DMS 273 treated with DMSO at 0.1 percent for 48 hours (cell line): ENCODE results near the gene CPSF4.

Source experiments
- DNase-seq: peaks from one replicate; lab custom pipeline; 2025; lab: John Stamatoyannopoulos, UW

CPSF4 gene

DNA sequence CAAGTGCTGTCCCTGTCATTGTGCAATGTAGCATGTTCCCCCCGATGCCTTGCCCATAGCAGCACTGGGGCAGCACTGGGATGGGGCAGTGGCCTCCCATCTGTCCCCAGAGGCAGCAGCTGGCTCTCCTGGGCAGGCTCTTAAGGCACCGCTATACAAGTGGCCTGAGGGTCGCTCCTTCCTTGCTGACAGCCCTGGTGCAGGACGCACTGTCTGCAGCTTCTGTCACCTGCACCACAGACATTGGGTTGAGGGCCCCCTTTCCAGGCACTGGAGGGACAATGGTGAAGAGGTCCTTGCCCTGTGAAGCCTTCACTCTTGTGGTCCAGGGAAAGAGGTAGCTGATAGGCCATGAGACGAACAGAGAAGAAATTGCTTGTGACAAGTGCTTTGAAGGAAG is 10.6 kb downstream of the CPSF4 start:
- no peak for DNase-seq

DNA sequence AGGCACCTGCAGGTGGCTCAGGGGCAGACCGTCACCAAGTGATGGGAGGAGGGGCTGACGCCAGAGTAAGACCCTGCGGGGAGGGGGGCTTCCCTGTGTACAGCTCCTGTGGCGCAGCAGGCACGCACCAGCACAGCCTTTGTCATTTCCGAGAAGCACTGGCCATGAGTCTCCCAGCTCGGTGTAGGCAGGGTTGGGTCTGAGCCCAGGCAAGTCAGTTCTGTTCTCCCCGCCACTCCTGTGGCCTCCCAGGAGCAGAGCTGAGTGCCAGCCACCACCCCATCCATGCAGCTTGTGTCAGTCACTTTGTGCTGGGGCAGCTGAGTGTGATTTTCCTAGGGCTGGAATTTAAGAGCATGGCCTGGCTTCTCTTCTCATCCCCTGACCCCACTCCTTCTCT is 13.2 kb downstream of the CPSF4 start:
- no peak for DNase-seq

DNA sequence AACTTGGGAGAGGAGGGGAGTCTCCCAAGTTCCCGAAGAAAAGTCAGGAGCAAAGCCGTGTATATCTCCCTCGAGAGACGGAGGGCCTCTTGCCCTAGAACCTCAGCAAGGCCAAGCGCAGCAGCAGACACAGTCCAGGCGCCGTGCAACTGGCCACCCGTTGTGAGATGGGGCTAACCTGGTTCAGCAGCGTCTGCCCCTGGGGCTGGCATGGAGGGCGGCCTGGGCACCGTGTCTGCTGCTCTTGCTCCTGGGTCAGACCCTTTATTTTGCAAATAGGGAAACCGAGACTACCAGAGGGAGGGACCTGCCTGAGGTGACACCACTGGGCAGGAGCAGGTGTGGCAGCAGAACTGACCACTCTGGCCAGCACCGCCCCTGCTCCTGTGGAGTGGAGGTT is 13.8 kb downstream of the CPSF4 start:
- no peak for DNase-seq

DNA sequence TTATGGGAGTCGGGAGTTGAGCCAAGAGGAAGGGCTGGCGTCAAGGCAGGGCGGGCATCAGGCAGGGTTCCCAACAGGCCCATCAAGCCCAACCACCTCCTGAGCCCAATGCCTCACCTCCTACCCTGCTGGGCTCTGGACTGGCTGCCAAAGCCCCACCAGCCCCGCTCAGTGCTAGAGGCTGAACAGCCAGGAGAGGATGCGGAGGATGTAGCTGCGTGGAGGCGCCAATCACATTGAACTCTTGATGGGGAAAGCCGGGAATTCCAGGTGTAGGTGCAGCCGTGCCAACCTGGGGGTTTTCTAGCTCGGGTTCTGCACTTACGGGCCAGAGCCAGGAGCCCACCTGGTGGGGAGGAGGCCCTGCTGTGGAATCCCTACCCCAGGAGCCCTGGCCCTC is 14.4 kb downstream of the CPSF4 start:
- DNase-seq, result no peak

DNA sequence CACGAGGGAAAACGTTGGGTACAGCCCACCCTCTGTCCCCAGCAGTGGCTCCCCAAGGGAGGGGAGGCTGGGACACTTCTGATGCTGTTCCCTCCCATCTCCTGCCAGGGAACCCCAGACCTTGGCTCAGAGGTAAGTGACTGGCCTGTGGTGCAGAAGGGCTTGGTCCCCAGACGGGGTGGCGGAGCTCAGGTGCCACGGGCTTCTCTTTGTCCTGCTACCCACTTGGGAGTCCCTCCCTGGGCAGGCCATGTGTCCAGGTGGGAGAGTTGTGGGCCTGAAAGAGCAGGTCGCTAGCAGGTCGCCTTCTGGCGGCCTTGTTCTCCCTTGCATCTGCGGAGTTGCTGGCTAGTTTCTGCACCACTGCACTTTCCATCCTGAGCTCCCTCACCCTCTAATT is 17.1 kb downstream of the CPSF4 start:
- no peak for DNase-seq

DNA sequence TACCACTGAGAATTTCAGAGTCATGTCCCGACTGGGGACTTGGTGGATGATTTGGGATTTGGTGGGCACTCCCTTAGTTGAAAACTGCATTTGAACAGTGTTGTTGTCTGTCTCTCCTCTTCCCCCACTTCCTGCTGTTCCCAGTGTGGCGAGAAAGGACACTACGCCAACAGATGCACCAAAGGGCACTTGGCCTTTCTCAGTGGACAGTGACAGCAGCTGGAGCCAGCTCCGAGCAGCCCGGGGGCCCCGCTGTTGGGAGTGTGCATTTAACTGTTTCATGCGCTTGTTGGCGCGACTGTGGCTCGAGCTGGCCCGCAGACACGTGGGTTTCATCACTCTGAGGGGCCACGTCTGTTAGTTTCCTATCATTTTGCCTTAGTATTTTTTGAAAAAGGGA is 17.5 kb downstream of the CPSF4 start:
- DNase-seq, result no peak

DNA sequence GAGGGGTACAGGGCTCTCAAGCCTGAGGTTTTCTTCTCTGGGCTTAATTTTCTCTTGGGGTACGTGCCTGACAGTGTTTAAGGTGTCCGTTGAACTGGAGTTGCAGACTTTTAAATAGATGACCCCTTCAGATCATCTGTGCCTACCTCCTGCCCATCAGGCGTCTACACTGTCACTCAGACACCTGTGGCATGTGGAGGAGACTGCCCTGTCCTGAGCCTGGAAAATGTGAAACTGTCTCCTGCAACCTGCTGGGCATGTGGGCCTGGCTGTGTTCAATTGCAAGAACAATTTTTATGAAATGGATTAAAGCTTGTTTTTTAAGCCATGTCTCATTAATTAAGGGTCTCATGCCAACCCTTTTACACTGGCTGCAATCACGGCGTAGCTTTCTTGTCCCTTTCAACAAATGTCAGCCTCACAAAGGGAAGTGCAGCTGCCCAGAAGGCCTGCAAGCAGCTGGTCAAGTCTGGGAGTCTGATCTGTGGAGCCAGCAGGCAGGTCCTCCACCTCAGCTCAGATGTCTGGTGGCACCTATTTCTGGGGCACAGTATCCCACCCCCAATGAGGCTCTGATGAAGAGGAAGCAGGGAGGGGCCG is 18.4 kb downstream of the CPSF4 start:
- no peak for DNase-seq

DNA sequence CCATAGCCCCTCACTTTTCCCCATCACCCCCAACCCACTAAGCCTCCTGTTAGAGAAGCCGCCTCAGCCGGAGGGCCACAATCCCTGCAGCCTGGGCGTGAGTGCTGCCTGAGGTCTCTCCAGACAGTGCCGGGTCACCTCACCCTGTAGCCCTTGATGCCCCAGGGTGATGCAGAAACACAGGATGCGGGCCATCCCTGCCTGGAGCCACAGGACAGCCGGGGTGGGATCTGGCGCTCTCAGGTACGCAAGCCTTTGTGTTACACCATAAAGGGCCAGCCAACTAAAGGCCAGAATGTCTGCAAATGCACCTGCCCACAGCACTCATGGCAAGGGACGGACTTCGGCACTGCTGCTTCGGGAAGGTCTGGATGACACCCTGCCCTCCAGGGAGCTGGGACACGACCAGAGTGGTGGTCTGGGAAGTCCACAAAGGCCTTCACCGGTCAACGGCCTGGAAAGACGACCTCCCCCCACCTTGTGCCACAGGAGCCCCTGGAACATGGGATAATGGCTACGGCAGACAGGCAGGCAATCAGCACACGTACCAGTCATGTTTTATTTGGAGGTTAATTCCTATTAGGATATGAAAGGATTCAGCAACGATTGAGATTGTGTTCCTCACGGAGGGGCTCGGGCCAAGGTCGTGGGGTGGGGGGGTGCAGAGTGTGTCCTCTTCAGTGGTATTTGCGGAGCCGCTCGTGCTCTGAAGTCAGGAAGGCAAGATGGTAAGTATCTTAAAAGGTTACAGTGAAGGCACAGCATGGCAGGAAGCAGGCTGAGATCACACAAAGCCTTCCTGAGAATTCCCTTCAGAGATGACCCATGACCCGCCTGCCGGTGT is 19.1 kb downstream of the CPSF4 start:
- no peak for DNase-seq

DNA sequence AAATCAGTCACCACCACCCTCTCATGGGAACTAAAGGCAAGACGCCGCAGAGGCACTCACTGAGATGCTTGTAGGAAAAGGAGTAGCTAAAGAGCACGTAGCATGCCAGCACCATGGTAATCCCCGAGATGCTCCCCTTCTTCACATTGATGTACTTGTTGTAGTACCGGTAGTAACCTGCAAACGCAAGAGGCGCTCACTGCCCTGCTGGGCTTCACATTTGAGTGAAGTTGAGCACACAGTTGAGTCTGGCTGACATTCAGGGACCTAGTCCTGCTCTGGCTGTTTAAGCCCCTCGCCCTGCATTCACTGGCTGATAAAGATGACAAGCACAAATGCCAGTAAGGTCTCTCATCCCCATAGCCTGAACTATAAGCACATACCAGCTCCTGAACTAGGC is 20.3 kb downstream of the CPSF4 start:
- peak; percentile 32 for DNase-seq

DNA sequence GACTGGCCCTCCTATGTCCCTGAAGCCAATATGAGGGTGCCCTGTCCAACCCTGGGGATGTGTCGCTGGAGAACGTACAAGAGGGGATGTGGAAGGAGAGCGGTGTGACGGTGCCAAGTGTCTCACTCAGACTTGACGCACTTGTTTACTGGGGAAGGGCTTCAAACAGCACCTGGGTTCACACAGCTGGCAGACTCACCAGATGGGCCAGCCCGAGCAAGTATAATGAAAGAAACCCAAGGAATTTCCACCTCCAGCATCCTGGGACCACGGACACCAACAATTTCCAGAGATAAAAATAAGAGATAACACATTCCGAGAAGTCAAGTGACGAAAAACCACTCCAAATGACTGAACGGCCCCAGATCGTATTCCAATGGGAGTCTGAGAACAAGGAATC is 21.9 kb downstream of the CPSF4 start:
- no peak for DNase-seq

DNA sequence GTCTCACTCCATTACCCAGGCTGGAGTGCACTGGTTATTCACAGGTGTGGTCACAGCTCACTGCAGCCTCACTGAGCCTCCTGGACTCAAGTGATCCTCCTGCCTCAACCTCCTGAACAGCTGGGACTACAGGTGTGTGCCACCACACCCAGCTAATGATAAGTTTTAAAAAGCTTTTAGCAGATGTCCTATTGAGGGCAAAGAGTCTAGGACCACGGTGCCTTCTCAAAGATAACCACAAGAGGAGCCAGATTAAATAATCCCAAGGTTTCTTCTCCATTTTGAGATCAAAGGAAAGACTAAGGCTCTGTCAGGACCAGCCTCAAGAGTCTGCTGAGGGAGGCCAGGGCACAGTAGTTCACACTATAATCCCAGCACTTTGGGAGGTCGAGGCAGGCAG is 22.5 kb downstream of the CPSF4 start:
- DNase-seq, result no peak

DNA sequence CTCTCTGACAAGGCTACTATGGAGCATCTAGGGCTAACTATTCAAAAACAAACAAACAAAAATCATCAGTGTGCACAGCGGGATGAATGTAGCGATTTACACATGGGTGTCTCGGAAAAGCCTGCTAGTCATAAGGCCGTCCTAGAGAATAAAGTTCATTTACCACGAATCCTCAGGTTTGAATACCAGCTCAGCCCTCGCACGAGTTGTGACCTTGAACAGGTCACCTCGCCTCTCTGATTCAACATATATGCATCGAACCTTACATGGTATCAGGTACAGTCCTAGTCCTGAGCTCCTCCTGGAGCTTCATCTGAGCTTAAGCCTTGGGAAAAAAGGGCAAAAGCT is 26.7 kb downstream of the CPSF4 start:
- no peak for DNase-seq

DNA sequence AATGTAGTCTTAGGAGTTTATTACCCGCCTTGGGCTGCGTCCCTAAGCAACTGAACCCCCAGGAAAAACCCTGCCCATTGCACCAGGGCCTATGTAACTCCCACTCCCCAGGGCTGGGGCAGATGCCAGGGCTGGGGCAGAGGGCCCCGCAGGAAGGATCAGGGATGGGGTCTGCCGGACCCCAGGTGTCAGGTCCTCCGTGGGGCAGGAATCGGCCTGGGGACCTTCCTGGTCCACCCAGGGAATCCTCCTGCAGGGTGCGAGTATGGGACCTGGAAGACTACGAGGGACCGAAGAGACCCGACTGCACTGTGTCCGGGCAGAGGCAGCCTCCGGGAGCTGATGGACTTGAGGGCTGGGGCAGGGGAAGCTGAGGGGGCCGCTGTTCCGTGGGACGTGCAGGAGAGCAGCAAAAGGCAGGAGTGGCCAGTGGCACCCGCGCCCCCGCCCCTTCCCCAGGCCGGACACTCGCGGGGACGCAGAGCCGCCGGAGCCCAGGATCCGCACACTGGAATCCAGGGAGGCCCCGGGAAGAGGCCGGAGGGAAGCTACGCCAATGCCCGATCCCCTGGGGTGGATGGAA is 29.7 kb downstream of the CPSF4 start:
- no peak for DNase-seq

DNA sequence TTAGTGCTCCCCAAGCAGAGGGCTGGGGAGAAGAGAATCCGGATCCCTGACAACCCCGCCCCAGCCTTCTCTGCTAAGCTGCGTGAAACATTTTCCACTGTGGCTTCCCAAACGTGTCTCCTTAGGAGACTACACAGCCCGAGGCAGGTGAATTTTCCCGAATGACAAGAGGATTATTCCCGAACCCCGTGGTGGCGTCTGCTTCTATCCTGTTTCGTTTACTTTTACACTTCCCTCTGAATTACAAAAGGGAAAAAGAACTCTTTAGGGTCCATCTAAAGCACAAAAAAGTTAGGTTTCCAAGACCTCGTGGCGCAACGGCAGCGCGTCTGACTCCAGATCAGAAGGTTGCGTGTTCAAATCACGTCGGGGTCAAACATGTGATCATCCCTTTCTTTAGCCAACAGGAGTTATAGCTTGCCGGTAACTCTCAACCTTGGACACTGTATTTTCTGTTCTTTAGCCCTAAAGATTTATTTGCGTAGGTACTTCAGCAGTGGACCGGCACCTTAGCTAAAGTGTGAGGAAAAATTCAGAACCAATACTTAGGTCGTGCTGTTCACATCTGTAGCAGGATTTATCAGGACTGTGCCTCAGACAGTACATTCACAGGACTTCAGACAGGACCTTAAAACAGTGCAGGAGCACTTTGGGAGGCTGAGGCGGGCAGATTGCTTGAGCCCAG is 30.8 kb downstream of the CPSF4 start:
- DNase-seq, result no peak

DNA sequence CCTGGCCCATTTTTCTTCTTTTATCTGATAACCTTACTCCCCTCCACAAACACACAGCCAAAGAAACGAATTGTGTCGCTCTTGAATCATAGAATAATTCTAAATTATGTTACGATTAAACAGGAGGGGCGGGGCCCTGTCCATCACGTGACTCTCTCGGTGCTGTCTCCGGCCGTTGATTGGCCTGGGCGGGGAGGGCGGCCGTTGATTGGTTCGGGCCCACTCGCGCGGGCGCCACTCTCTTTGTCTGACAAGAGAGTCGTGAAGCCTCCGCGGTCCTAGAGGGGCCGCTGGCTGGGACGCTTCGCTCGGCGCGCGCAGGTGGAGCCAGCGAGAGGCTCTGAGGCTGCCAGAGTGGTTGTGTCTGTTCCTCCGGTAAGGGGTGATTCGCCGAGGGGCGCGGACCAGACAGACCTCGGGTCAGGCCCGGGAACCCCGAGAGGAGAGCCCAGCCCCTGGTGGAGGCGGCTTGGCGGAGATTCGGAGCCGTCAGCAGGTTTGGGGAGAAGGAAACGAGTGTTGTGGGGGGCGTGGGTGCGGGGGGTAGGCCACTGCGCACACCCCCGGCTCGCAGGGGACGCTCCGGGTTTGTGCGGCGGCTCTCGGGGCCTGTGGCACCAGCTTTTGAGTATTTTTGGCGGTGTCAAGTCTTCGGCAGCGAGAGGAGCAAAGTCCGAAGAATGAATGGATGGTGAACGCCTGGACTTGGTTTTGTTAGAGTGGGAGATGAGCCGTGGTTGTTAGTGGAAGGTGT is 34.0 kb downstream of the CPSF4 start, which contains the start of gene ZNF789:
Gene ZNF789, plus strand, starts transcription at position 330 of the 754 bp plus-strand sequence. CDS start 3,567 bp downstream, outside the sequence.
- DNase-seq, result peak; percentile 97

DNA sequence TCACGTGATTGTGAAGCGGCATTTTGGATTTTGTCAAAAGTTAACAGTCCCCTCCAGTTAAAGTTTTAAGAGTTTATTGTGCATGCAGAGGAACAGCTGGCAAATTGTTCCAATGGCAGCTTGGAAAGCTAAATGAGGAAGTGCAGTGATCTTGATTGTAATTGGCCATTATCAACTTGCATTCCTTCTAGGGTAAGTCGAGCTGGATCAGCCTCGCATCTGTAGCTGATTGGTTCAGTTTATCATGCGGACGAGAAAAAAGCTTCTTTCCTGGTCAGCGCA is 34.5 kb downstream of the CPSF4 start:
- peak; percentile 68 for DNase-seq

DNA sequence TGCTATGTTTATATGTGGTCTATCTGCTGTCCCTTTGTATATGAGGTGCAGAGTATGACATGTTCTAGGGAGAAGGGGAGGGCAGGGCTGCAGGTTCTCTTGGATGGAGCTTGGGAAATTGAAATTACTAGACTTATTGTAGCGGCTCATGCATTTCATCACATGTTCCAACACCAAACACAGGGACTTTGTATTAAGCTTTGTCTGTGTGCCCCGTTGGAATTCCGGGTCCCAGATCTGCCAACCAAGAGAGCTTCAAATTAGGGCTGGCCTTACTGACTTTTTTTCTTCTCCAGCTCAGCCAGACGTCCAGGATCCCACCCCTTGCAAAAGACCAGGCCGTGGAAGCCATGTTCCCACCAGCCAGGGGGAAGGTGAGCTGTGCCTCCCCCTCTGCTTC is 37.4 kb downstream of the CPSF4 start:
- no peak for DNase-seq

DNA sequence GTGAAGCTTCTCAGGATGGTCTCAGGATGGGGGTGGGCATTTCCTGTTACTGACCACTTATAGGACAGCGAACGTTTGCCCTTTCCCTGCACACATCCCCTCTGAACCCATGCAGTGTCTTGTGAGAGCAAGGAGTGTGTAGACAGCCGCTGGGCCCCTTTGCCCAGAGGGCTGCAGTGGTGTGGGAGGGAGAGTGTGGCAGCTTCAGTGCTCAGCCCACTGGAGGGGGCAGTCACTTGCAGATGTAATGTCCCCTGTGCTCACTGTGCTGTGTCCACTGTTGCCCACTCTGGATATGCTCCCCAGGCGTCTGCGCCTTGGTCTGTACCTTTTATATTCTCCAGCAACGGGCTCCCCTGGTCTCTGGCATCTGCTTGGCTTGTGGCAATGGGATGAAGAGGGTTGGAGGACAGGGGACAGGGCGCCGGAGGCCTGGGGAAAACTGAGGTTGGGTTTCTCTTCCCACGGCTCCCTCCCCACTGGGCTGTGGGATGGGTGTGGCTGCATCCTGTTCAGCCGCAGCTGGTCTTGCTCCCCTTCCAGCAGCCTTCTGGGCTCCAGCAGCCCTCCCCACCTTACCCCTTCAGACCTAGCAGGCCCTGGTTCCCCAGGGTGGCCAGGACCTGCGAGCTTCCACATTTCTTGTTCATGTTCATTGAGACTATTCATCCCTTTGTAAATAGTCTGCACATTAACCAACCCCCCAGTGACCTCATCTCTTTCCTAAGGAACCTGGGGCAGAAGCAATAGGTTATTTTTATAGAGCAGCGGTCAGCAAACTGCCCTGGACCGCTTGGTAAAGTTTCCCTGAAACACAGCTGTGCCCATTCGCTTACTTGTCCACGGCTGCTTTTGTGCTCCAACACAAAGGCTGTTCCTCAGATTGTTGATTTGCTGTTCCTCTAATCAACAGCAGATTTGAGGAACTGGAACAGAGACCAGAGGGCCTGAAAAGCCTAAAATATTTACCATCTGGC is 40.0 kb downstream of the CPSF4 start:
- DNase-seq, result no peak

DNA sequence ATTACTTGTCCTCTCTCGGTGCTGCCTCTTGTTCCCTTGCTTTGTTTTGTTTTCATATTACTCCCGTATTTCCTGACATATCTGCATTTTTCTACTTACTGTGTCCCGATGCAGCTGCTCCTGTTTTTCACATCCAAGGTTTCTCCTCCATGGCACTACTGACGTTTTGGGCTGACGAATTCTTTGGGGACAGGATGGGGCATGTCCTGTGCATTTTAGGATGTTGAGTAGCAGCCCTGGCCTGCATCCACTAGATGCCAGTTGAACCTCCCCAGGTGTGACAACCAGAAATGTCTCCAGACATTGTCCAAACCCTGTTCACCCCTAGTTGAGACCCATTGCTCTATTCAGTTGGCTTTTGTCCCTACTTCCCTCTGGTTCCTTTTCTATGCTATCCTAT is 46.4 kb downstream of the CPSF4 start:
- no peak for DNase-seq

DNA sequence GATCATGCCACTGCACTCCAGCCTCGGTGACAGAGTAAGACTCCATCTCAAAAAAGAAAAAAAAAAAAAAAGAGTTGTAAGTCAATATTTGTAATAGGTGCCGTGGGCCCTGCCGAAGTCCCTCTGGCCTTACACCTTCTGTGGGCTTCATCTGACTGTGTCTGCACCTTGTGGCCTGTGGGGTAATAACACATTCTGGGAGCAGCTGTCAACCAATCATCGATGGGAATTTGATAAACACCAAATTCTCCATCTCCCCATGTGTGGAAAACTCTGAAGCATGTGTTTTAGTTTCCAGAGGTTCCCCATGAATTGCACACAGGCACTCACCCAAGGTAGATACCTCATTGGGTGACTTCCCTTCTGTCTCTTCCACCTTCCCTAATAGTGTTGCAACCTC is 50.5 kb downstream of the CPSF4 start:
- no peak for DNase-seq

DNA sequence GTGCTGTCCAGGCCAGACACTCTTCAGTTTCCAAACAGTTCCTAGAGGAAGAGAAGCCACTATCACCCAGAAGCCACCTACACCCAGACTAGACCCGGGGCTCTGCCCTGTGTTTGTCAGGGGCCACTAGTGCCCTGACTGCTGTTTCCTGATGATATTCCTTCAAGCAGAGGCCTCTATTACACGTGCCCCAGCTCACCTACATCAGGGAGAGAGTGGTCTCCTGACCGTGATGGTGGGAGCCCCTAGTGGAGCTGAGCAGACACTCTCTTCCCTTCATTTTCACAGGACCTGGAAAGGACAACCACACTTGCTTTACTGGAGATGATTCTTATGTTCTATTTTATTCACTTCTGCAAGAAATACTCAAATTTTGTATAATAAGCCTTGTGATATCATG is 52.1 kb downstream of the CPSF4 start:
- DNase-seq, result no peak
